ENCODE data around the gene MEF2C. TPM values are rescaled to one million over a fixed set of nuclear protein-coding genes. Genes with fewer than 3 reads are reported as not detected.
"Not testable (repeated sequence)": the region's sequence is repeated elsewhere in the genome, so short reads cannot be mapped to it uniquely, and the experiment has no call there.

The MEF2C gene
- total RNA-seq, 2 donors from 2014 or later = 36.1 to 57.5 TPM

GRCh38 chr5:88867638-88868037, 15.3 kb downstream of the MEF2C start:
- Histone ChIP-seq H3K27ac (no peak overlapping the region), H3K9me3 (no peaks in the 10 kb centered on the region), H3K27me3 (no peaks in the 10 kb centered on the region), H3K36me3 (no peaks in the 10 kb centered on the region), H3K4me1 (peaks cover 0 to 16% of the 10 kb centered on the region in 2 donors), H3K4me3 (no peak overlapping the region)
- no peak for TF ChIP-seq CTCF (IDR thresholded peaks at IDR 0.05)
- no peak for DNase-seq (ENCODE audit: low spot score)

GRCh38 chr5:88863523-88863922, 19.5 kb downstream of the MEF2C start:
- DNase-seq (ENCODE audit: low spot score) = no peak
- Histone ChIP-seq H3K4me3 (no peak overlapping the region), H3K4me1 (peaks cover 0 to 23% of the 10 kb centered on the region in 2 donors)

GRCh38 chr5:88862547-88863175, 20.3 kb downstream of the MEF2C start:
- H3K4me3 ChIP-seq = no peak overlapping the region
- H3K9me3 ChIP-seq = no peaks in the 10 kb centered on the region
- DNase-seq (ENCODE audit: low spot score) = no peak
- no peaks in the 10 kb centered on the region for H3K36me3 ChIP-seq
- no peak for TF ChIP-seq CTCF (IDR thresholded peaks at IDR 0.05)
- no peaks in the 10 kb centered on the region for H3K27me3 ChIP-seq
- H3K4me1 ChIP-seq = peaks cover 0 to 20% of the 10 kb centered on the region in 2 donors
- no peak overlapping the region for H3K27ac ChIP-seq

More at GRCh38 chr5:88863523-88863922, 19.5 kb downstream of the MEF2C start:
- no peaks in the 10 kb centered on the region for H3K9me3 ChIP-seq
- no peak for TF ChIP-seq CTCF (IDR thresholded peaks at IDR 0.05)
- H3K36me3 ChIP-seq = no peaks in the 10 kb centered on the region
- no peaks in the 10 kb centered on the region for H3K27me3 ChIP-seq
- no peak overlapping the region for H3K27ac ChIP-seq

- Histone ChIP-seq H3K4me1 (peaks cover 0 to 20% of the 10 kb centered on the region in 2 donors), H3K27me3 (no peaks in the 10 kb centered on the region), H3K36me3 (no peaks in the 10 kb centered on the region), H3K27ac (no peak overlapping the region), H3K9me3 (no peaks in the 10 kb centered on the region), H3K4me3 (no peak overlapping the region)
- no peak for DNase-seq (ENCODE audit: low spot score)
- no peak for TF ChIP-seq CTCF (IDR thresholded peaks at IDR 0.05)
Observed at GRCh38 chr5:88861231-88861630, 21.8 kb downstream of the MEF2C start.

GRCh38 chr5:88860501-88860900, 22.5 kb downstream of the MEF2C start:
- no peak for TF ChIP-seq CTCF (IDR thresholded peaks at IDR 0.05)
- DNase-seq (ENCODE audit: low spot score) = no peak
- no peak overlapping the region for H3K27ac ChIP-seq
- no peaks in the 10 kb centered on the region for H3K36me3 ChIP-seq
- H3K4me1 ChIP-seq = peaks cover 0 to 20% of the 10 kb centered on the region in 2 donors
- no peak overlapping the region for H3K4me3 ChIP-seq
- no peaks in the 10 kb centered on the region for H3K9me3 ChIP-seq
- no peaks in the 10 kb centered on the region for H3K27me3 ChIP-seq

- H3K4me3 ChIP-seq = no peak overlapping the region
- H3K27ac ChIP-seq = no peak overlapping the region
- no peaks in the 10 kb centered on the region for H3K27me3 ChIP-seq
- peaks cover 0 to 20% of the 10 kb centered on the region in 2 donors for H3K4me1 ChIP-seq
- TF ChIP-seq CTCF (IDR thresholded peaks at IDR 0.05) = no peak
- no peaks in the 10 kb centered on the region for H3K36me3 ChIP-seq
- no peaks in the 10 kb centered on the region for H3K9me3 ChIP-seq
- DNase-seq (ENCODE audit: low spot score) = no peak
Observed at GRCh38 chr5:88858392-88858791, 24.6 kb downstream of the MEF2C start.

- not testable (repeated sequence) for DNase-seq (ENCODE audit: low spot score); H3K27me3 ChIP-seq; H3K4me3 ChIP-seq; H3K9me3 ChIP-seq; H3K36me3 ChIP-seq; H3K27ac ChIP-seq
- peaks cover 0 to 14% of the 10 kb centered on the region in 2 donors for H3K4me1 ChIP-seq
Observed at GRCh38 chr5:88856381-88856780, 26.6 kb downstream of the MEF2C start.

Data from right atrium auricular region (tissue), 2 donors.